HEK293 (cell line): ENCODE results near the gene RHBDF1.

Experiments used
- BCL11A ChIP-seq: fragments of 450-650 bp; formaldehyde crosslinking; IDR thresholded peaks from 2 replicates; pipeline ENCODE4 v1.5.1; 2016; ENCODE audit warnings: low read depth, missing biosample characterization, missing genetic modification characterization
- GLIS1 ChIP-seq: fragments of 450-650 bp; formaldehyde crosslinking; IDR thresholded peaks from 2 replicates; pipeline ENCODE4 v1.5.1; 2016; ENCODE audit warnings: missing biosample characterization, missing genetic modification characterization
- IKZF3 ChIP-seq: fragments of 450-650 bp; IDR thresholded peaks from 2 replicates; pipeline ENCODE4 v1.5.0; 2018; ENCODE audit warnings: missing biosample characterization, mild to moderate bottlenecking, missing genetic modification characterization, moderate library complexity
- PATZ1 ChIP-seq: fragments of 450-650 bp; formaldehyde crosslinking; IDR thresholded peaks from 2 replicates; pipeline ENCODE4 v1.5.1; 2016; ENCODE audit warnings: missing biosample characterization, missing genetic modification characterization
- PBX3 ChIP-seq: sonication (generic); formaldehyde crosslinking; IDR thresholded peaks from 2 replicates; pipeline ENCODE4 v1.8.1; 2022; ENCODE audit warnings: mild to moderate bottlenecking, moderate library complexity, missing genetic modification reagents
- RBAK ChIP-seq: fragments of 450-650 bp; formaldehyde crosslinking; IDR thresholded peaks from 2 replicates; pipeline ENCODE4 v1.5.1; 2016; ENCODE audit warnings: missing biosample characterization, missing genetic modification characterization
- REPIN1 ChIP-seq: fragments of 450-650 bp; formaldehyde crosslinking; IDR thresholded peaks from 2 replicates; pipeline ENCODE4 v1.5.1; 2017; ENCODE audit warnings: missing biosample characterization, missing genetic modification characterization, low read depth
- SCRT2 ChIP-seq: fragments of 450-650 bp; formaldehyde crosslinking; IDR thresholded peaks from 2 replicates; pipeline ENCODE4 v1.5.1; 2016; ENCODE audit warnings: missing biosample characterization, missing genetic modification characterization
- ZBTB48 ChIP-seq: fragments of 450-650 bp; formaldehyde crosslinking; IDR thresholded peaks from 2 replicates; pipeline ENCODE4 v1.5.1; 2016; ENCODE audit warnings: missing biosample characterization, missing genetic modification characterization
- ZBTB49 ChIP-seq: fragments of 450-650 bp; formaldehyde crosslinking; IDR thresholded peaks from 2 replicates; pipeline ENCODE4 v1.5.1; 2016; ENCODE audit warnings: missing biosample characterization, missing genetic modification characterization, low read depth
- ZBTB7A ChIP-seq: fragments of 450-650 bp; formaldehyde crosslinking; IDR thresholded peaks from 2 replicates; pipeline ENCODE4 v1.5.1; 2016; ENCODE audit warnings: low read depth, missing biosample characterization, missing genetic modification characterization
- ZFP3 ChIP-seq: fragments of 450-650 bp; formaldehyde crosslinking; IDR thresholded peaks from 2 replicates; pipeline ENCODE4 v1.5.1; 2016; ENCODE audit warnings: low read depth, missing biosample characterization, missing genetic modification characterization
- ZNF214 ChIP-seq: fragments of 450-650 bp; formaldehyde crosslinking; IDR thresholded peaks from 2 replicates; pipeline ENCODE4 v1.5.1; 2017; ENCODE audit warnings: missing biosample characterization, mild to moderate bottlenecking, missing genetic modification characterization, borderline replicate concordance
- ZNF248 ChIP-seq: fragments of 450-650 bp; formaldehyde crosslinking; IDR thresholded peaks from 2 replicates; pipeline ENCODE4 v1.5.1; 2017; ENCODE audit warnings: missing biosample characterization, missing genetic modification characterization
- ZNF280C ChIP-seq: fragments of 450-650 bp; formaldehyde crosslinking; IDR thresholded peaks from 2 replicates; pipeline ENCODE4 v1.5.1; 2016; ENCODE audit warnings: missing biosample characterization, missing genetic modification characterization
- ZNF37A ChIP-seq: fragments of 450-650 bp; IDR thresholded peaks from 2 replicates; pipeline ENCODE4 v1.5.1; 2018; ENCODE audit warnings: missing biosample characterization, missing genetic modification characterization
- ZNF433 ChIP-seq: fragments of 450-650 bp; formaldehyde crosslinking; IDR thresholded peaks from 2 replicates; pipeline ENCODE4 v1.5.1; 2016; ENCODE audit warnings: missing biosample characterization, missing genetic modification characterization, low read depth
- ZNF449 ChIP-seq: fragments of 450-650 bp; formaldehyde crosslinking; IDR thresholded peaks from 2 replicates; pipeline ENCODE4 v1.5.1; 2017; ENCODE audit warnings: missing biosample characterization, mild to moderate bottlenecking, missing genetic modification characterization, moderate library complexity
- ZNF514 ChIP-seq: fragments of 450-650 bp; formaldehyde crosslinking; IDR thresholded peaks from 2 replicates; pipeline ENCODE4 v1.5.1; 2016; ENCODE audit warnings: missing biosample characterization, missing genetic modification characterization
- ZNF530 ChIP-seq: fragments of 450-650 bp; formaldehyde crosslinking; IDR thresholded peaks from 2 replicates; pipeline ENCODE4 v1.5.1; 2016; ENCODE audit warnings: low read depth, missing biosample characterization, missing genetic modification characterization
- ZNF558 ChIP-seq: fragments of 450-650 bp; formaldehyde crosslinking; IDR thresholded peaks from 2 replicates; pipeline ENCODE4 v1.5.1; 2016; ENCODE audit warnings: missing biosample characterization, missing genetic modification characterization
- ZNF624 ChIP-seq: fragments of 450-650 bp; formaldehyde crosslinking; IDR thresholded peaks from 2 replicates; pipeline ENCODE4 v1.5.1; 2017; ENCODE audit warnings: missing biosample characterization, missing genetic modification characterization
- ZNF639 ChIP-seq: fragments of 450-650 bp; formaldehyde crosslinking; IDR thresholded peaks from 2 replicates; pipeline ENCODE4 v1.5.1; 2016; ENCODE audit warnings: missing biosample characterization, missing genetic modification characterization
- ZNF660 ChIP-seq: fragments of 450-650 bp; IDR thresholded peaks from 2 replicates; pipeline ENCODE4 v1.5.1; 2018; ENCODE audit warnings: missing biosample characterization, mild to moderate bottlenecking, missing genetic modification characterization
- ZNF792 ChIP-seq: fragments of 450-650 bp; formaldehyde crosslinking; IDR thresholded peaks from 2 replicates; pipeline ENCODE4 v1.5.1; 2016; ENCODE audit warnings: missing biosample characterization, missing genetic modification characterization

The RHBDF1 gene

GRCh38 chr16:117379-118365 is 45.2 kb upstream of the RHBDF1 start (continued):
- TF ChIP-seq ZNF280C (tag by site-specific recombination) (no peak), SCRT2 (tag by site-specific recombination) (peak; percentile 83), REPIN1 (tag by site-specific recombination) (no peak), ZNF639 (no peak), PBX3 (CRISPR knock-in tag) (peak; percentile 36; the same call in 1 of the 2 replicates), ZBTB48 (peak; percentile 92), ZFP3 (tag by site-specific recombination) (no peak), ZNF558 (no peak), ZBTB7A (tag by site-specific recombination) (no peak), PATZ1 (tag by site-specific recombination) (peak; percentile 55; the same call in 1 of the 2 replicates), IKZF3 (tag by site-specific recombination) (peak; percentile 50; the same call in 1 of the 2 replicates), ZNF530 (no peak), RBAK (tag by site-specific recombination) (no peak), ZNF449 (tag by site-specific recombination) (no peak), ZNF624 (tag by site-specific recombination) (no peak), ZNF37A (tag by site-specific recombination) (no peak), ZNF248 (no peak), GLIS1 (tag by site-specific recombination) (peak; percentile 77), ZNF214 (tag by site-specific recombination) (no peak), ZNF433 (tag by site-specific recombination) (no peak), BCL11A (tag by site-specific recombination) (no peak), ZNF514 (tag by site-specific recombination) (no peak), ZBTB49 (tag by site-specific recombination) (no peak), ZNF660 (tag by site-specific recombination) (peak; percentile 52), ZNF792 (tag by site-specific recombination) (no peak)
